ENCODE results near the gene PAM.

GRCh38 chr5:102815540-102816332 is 60.6 kb downstream of the PAM start:
- no peak for TF ChIP-seq ZNF8 (CRISPR knock-in tag; IDR thresholded peaks at IDR 0.05)
- no peak for TF ChIP-seq GLIS3 (CRISPR knock-in tag; IDR thresholded peaks at IDR 0.05)
- no peak for TF ChIP-seq TCF4 (CRISPR knock-in tag; IDR thresholded peaks at IDR 0.05; ENCODE audit: borderline replicate concordance)
- TF ChIP-seq ARNTL (CRISPR knock-in tag; IDR thresholded peaks at IDR 0.05; ENCODE audit: borderline replicate concordance, low read depth), result no peak
- no peak for TF ChIP-seq PPARA (CRISPR knock-in tag; IDR thresholded peaks at IDR 0.05; ENCODE audit: borderline replicate concordance)
- no peak for TF ChIP-seq BACH2 (CRISPR knock-in tag; IDR thresholded peaks at IDR 0.05; ENCODE audit: borderline replicate concordance)
- no peak for TF ChIP-seq CREB5 (CRISPR knock-in tag; IDR thresholded peaks at IDR 0.05; ENCODE audit: low read depth)

Measured in SK-N-SH treated with all-trans-retinoic acid at 6 μM for 48 hours (cell line).